HG03460 (cell line): ENCODE results near the gene ACADVL.
"Not testable (repeated sequence)": the region's sequence is repeated elsewhere in the genome, so short reads cannot be mapped to it uniquely, and the experiment has no call there.

Source experiments
- ATAC-seq: cut with Tn5 transposase; IDR thresholded peaks from one replicate; pipeline ENCODE4 v1.9.1; 2021; ENCODE audit not compliant: unreplicated experiment

ACADVL gene

DNA sequence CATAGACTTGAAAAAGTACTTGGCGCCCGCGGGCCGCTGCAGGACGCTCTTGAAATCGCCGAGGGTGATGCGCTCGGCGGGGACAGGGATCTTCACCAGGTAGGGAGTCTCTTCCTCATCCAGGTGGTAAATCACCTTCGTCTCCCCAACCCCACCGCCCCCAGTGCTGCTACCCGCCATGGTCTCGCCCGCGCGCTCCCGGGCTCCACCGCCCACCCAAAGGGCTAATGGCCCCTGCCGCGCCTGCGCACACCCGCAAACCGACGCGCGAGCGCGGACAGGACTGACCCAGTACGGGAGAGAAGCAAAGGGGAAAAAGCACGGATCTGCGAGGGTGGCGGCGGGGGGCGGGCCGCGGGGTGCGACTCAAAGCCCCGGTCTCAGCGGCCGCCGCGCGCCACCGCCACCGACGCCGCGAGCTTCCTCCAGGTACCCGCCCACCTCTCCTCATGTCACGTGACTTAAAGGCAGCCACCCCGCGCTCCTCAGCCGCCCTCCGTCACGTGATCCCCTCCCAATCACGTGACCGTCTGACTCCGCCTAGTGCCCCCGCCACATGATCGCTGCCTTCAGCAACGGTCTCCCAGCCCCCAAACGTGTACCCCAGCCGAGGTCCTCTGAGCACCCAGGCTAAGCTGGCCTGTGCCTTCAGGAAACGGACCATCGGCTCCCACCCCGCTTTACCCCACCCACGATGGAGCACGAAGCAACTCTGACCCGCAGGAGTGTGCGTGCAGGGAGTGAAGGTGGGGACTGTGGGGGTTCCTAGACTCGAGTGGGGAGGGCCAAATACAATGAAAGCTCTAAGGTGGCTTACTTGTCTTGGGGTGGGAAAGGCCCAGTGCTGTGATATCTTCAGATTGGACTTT is 14.6 kb downstream of the ACADVL start, which contains the start of gene DVL2:
Gene DVL2, minus strand, starts transcription at position 435 of the 869 bp plus-strand sequence. Its CDS starts 255 bp downstream, at position 180.
- ATAC-seq: peak; percentile 46

DNA sequence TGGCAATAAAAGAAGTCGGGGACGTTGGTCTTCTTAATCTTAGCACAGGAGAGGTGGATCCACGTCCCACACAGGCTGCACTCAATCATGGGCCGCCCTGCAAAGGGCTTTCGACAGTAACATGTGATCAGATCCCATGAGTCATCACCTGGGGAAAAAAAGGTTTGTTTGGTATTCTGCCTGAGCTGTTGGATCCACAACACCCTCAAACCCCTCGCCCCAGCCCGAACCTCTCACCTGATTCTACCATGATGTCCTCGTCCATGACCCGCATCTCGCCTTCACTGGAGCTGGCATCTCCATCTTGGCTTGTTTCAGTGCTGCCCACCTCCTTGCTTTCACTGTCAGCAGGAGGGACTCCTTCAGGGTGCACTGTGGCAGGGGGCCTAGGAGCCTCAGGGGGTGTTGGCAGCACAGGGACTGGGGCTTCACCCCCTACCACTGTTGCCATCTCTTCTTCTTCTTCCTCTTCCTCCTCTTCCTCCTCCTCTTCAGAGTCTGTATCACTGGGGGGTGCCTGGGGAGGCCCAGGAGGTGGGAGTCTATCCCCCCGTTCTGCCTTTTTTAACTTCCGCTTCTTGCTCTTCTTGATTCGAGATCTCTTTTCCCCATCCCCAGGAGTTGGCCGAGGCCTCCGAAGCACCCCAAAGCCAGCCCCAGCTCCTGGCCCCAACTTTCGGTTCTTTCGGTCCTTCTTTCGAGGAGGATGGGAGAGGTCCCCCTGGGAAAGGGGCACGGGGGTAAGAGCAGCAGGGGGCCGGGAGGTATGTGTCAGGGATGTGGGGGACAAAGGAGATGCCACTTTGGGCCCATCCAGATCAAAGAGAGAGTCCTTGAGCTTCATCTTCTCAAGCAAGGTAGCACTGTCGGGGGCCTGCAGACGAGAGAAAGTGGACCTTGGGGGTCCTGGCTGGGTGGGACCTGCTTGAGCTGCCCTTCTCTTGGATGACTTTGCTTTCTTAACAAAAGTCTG is 16.2 kb downstream of the ACADVL start:
- no peak for ATAC-seq

DNA sequence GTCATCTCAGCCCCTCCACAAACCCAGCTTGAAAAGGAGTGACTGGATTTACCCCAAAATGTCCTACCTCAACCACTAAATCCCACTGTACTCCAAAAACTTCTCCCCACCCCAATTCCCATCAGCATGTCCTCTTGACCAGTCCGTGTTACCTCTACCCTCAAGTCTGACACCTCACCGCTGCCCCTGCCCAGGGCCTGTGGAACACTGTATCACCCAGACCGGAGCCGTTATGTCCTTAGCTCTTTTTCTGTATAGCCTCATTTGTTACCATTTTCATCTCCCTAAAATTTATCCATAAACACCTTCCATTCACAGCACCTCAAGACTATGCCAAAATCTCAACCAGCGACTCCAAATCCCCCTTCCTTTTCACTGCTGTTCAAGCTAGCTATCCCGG is 17.1 kb downstream of the ACADVL start:
- no peak for ATAC-seq

DNA sequence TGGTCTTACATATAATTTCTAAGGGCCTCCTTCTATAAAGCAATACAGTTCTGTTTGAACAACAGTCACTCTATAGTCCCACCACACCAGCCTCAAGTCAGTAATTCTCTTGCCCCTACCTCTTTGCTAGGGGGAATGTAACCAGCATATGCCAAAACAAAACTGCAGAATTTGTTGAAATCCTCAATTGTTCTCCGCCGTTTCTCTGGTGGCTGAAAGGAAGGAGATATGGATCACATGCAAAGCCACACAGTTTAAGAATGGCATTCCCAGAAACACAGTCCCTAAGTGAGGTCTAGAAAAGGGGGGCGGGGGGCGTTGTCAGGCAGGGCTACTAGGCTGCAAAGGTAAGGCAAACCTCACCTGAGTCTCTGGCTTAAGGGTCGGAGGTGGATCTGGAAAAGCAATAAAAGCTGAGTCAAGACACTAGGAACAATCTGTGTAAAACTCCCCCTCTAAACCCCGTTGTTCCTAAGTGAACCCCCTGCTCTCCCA is 17.6 kb downstream of the ACADVL start:
- ATAC-seq: no peak

DNA sequence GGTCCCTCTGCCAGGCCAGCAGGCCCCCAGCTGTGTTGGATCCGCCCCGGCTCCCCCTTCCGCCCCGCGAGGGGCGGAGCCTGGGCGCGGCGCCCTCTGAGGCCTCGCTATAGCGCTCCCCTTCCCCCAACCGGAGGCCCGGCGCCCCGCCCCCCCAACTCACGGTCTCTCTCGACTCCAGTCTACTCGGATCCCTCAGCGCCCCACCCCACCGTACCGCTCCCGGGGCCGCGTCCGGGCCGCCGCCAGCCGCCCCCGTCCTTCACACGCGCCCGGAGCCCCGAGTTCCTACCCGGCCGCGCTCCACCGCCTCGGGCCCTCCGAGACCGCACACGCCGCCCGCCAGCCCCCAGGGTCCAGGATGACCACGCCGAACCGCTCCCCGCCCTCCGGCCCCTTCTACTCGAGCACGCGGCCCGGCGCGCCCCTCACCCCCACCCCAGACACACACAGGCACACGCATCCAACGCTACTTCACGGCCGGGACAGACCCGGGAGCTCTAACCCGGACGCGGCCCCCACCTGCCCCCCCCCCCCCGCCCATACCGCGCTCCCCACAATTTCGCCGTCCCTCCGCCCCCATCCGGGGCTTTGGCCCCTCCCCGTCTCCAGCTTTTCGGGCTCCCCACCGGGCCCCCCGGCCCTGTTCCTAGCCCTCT is 18.2 kb downstream of the ACADVL start:
- ATAC-seq: no peak

DNA sequence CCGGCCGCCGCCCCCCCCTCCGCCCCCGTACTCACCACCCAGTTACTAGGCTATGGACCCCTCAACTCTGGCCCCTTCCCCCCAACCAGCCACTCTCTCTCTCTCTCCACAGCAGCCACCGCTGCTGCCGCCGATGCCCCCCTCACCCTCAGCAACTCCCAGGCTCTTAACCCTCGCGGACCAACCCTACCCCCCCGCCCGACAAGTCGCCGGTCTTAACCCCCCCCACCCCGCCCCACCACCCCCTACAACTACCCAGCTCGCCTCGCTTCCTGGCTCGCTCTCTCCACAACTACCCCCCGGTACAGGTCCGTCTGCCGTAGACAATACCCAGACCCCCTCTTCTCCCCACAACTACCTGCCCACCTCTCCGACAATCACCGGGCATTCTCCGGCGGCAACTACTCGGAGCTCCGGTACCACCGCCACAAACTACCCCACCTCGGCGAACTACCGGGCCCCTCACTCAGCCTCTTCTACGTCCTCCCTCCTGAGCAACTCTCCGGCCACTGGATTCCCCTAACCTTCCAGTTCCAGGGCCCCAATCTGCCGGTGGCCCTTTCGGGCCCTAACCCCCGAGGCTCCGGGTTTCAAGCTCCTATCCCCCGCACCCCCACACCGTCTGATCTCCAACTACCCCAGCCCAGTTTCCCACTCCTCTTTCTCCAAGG is 18.8 kb downstream of the ACADVL start:
- ATAC-seq: no peak

DNA sequence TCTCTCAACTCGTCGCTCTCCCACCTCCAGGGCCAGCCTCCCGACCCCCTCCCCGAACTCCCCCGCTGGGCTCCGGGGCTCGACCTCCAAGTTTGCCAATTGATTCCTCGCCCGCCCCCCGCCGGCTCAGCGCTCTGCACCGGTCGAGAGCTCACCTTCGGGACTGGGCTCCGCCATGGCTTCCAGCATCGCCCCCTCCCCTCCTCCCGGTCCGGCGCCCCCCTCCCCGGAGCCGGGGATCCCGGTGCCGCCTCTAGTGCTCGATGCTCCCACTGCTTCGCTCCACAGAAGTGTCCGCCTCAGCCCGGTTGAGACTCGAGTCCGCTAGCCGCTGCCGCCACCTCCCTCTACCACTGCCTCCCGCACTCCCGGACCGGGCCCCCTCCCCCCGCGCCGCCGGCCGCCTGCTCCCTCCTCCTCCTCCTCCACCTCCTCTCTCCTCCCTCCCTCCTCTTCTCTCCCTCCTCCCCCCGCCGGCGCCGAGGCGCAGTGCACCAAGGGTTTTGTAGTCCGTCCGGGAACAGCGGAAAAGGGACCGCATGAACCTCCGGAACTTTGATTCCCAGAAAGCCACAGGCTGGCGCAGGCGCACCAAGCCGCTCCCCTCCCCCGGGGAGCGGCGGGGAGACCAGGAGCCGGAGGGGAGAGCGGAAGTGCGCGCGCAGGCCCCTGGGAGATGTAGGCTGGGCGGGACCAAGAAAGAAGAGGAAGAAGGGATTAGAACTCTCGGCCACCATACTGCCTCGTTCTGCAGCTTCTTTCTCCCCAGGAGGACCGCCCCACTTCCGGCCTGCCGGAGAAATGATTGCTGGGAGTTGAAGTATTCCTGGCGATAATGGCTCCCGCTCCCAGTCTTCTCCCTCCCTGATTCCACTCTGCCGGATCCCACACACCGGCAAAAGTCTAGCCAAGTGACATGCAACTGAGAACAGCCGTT is 19.6 kb downstream of the ACADVL start, which contains the start of gene PHF23:
Gene PHF23, minus strand, starts transcription at position 367 of the 937 bp plus-strand sequence. Its CDS starts 178 bp downstream, at position 189.
- ATAC-seq: peak; percentile 36

DNA sequence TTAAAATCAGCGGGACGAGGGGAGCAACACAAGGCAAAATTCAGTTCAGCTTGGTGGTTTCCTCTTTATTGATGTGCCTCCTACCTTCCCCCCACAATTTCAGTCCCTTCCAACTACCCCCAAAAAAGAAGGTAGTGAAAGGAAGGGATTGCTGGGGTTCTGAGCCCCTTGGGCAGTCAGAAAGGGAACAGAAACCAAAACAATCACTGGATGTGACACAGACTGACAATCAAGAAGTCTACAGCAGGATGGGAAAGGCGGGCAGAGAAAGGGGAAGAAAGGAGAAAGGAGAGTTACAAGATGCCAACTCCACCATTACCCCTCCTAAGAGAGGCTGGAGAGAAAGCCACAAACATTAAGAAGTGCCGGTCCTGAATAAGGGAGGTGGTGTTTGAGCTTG is 20.6 kb downstream of the ACADVL start:
- no peak for ATAC-seq

DNA sequence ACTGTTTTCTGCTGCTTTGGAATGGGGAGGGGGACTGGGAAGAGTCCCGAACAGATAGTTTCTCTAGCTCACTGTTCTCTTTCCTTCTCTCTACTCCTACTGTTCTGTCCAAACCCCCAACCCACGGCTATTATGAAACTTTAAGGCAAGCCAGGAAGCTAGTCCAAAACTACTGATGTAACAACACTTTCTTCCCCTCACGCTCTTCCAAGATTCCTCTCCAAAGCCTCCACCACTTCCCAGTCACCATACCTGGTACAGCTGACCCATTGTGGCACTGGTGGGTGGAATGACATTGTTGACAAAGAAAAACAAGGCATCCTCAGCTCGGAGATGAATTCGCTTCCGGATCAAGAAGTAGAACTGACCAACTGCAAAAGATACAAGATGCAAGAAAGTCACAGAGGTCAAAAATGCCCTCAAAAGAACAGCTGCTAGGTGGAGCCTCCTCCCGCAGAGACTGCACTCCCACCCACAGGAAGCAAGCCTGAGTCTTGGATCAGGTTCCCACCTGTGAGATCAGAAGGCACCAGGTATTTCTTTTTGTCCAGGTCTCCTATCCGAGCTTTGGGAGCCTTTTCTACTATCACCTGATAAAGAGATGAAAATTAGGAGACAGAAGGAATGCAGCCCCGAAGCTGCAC is 21.5 kb downstream of the ACADVL start:
- ATAC-seq: no peak

DNA sequence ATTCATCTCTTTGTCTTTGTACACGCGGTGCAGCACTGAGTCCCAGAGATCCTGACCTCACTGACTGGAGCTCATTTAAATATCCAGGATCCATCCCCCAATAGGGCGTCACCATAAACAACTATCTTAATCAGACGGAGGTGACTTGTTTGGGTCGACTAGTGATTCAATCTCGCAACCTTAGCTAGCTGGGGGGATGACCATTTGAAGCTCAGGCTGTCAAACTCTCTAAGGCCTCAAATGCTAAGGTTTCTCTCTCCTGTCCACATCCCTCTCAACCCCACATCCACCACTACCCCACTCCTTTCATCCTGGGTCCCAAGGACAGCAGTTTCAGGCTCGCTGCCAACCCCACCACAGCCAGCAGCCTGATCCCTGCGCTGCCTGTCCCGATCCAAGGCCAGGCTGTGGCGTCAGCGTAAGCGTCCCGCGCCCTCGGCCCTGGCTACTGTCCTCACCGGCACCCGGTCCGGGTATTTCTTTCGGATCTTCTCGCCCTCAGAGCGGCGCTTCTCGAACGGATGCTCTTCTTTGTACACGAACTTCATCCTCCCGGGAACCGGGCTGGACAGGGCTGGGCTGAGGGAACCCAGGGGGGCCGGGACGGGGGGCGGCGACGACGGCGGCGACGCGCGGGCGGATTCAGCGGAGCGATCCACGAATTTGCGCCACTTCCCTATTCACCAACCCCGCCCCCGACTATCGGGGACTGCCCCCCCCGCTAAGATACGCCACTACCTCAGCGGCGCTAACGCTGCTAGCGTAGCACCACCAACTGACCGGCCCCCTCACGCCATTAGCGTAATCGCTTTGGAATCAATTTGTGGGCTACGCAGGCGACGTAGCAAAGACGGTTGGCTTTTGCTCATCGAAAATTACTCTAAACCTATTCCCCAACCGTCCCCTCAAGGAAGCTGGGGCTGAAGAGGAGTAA is 22.3 kb downstream of the ACADVL start, which contains the start of gene GABARAP:
Gene GABARAP, minus strand, starts transcription at position 667 of the 934 bp plus-strand sequence. Its CDS starts 119 bp downstream, at position 548.
- peak; percentile 29 for ATAC-seq

DNA sequence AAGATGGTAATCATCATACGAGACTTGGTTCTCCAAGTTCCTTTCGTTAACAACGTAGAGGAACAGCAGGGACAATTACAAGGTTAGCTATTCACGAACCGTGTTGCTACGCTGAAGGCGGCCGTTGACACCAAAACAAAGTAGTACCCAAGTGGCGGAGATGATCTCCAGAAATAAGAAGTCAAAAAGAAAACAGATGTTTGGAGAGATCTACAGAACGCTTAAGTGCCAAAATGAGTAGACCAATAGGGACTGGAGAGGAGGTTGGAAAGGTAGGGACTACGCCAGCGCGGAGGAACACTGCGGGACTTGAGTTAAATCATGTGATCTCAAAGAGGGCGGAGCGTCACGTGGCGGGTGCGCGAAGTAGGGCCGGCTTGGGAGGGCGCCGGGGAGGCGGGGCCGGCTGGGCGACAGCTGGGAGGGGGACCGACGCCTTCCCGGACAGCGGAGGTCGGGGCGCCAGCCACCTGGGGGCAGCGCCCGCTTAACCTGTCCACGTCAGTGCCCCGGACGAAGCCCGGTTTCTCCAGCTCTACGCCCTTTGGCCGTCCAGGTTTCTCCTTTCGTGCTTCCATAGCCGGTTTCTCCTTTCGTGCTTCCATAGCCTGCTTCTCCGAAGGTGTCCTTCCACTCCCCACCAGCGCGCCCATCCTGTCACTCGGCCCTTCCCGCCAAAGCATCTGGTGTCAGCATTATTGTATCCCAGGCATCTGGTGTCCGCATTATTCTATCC is 23.1 kb downstream of the ACADVL start:
- ATAC-seq: peak; percentile 44

DNA sequence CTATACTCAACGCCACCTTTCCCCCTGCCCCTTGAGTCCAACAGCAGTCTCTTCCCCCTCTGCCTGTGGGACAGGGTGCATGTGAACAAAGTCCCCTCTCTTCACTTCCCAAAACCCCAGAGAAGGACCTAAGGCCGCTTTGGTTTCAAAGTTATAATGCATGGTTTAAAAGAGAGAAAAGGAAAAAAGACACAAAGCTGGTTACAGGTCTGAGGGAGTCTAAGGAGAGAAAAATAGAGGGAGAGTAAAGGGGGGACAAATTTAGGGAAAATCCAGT is 23.7 kb downstream of the ACADVL start:
- no peak for ATAC-seq

DNA sequence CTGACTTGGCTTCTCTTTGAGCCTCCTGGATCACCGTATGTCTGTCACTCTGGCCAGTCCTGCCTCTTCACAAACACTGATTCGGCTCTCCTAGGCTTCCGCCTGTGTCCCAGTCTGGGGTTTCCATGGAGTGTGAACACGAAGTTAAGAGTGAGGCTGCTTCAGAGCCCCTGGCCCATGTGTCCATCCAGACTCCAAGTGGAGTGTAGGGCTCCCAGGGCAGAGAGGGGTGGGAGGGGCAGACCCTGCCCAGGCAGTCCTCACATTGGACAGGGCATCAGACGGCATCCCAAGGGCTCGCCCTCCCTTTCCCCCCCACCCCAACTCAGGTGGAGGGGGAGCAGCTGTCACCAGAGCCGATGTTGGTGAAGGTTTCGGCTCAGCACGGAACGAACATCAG is 24.1 kb downstream of the ACADVL start:
- not testable (repeated sequence) for ATAC-seq

DNA sequence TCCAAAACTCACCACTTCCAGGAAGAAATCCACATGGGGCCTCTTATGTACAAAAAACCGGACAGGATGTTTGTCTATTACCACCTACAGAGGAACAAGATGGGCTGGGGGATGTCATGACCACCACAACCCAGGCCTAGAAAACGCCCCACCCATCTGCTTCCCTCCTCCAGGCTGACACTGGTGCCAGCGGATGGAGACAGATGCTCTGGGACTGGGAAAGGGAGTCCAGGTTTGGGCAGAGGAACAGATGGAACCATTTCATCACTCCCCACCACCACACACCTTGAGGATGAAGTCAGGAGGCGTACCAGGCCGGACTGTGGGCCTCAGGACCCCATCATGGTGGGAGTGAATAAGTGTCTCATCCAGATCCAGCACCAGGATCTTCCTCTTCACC is 27.0 kb downstream of the ACADVL start:
- ATAC-seq: no peak

DNA sequence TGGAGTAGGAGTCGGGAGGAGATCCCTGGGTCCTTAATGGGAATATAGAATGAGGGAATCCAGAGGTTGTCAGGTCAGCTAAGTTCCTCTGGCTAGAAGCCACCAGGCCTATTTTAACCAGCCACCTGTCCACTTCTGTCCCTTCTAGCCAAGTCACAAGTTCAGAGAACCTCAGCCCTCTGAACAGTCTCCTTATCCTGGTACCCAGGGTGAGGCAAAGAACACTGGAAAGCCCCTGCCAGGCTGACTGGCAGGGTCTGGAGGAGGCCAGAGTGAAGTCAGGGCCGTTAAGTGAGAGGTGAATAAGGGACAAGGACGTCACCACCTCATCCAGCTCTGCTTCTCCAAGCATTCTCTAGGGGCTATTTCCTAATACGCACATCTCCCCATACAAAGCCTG is 29.1 kb downstream of the ACADVL start:
- ATAC-seq: no peak

DNA sequence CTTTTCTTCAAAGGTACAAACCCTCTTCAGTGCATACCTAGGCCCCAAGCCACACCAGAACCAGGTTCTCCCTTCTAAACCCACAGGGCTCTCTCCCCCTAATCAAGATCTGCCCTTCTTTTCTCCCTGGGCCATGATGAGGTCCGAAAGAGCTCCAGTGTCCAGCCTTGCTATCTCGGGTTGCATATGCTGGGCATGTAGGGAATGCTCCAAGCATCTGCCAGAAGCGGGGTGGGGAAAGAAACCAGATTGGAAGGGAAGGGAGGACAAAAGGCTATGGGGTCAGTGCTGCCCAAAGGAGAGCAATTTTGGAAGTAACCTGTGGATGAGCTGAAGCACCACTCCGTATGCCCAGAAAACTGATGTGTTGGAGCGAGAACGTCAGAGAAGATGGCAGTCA is 29.5 kb downstream of the ACADVL start:
- ATAC-seq: no peak

DNA sequence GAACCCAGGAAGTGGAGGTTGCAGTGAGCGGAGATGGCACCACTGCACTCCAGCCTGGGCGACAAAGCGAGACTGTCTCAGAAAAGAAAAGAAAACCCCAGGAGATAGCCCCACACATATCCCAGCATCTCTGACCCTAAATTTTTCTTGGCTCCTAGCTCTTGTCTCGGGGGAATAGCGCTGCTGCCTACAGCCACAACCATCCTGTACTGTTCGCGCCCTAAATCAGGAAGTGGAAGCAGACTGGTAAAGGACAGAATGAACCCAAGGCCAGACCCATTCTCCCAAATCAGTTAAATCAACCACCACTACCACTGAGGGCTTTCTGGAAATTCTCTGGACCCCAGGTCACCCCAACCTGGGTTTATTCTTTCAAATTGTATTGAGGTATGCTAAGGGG is 30.1 kb downstream of the ACADVL start:
- no peak for ATAC-seq
